IMR-90 (cell line): ENCODE measurements around the gene GPR142. TPM values are rescaled to one million over a fixed set of nuclear protein-coding genes. Genes with fewer than 3 reads are reported as not detected.

ENCODE experiments used
- ATAC-seq: fragments of 200-7000 bp; cut with Tn5 transposase; 2 replicates; pipeline ENCODE4 v1.9.1; 2020; ENCODE audit warnings: low read depth, mild to moderate bottlenecking, moderate library complexity
- BruUV-seq: library from RNA; stranded (reverse); fragments of 400-500 nt; replicated peaks from 2 replicates; lab custom pipeline; 2021; lab: Mats Ljungman, UMichigan
- CTCF ChIA-PET: fragments of 300-600 bp; formaldehyde crosslinking; extraction: SDS; loops from one replicate; lab custom pipeline; 2021; ENCODE audit warnings: antibody characterized with exemption; lab: Yijun Ruan, JAX
- POLR2A ChIA-PET: fragments of 300-600 bp; sonication (Branson Sonifier 250); formaldehyde crosslinking; loops from one replicate; lab custom pipeline; 2022; ENCODE audit warnings: antibody characterized with exemption; ENCODE audit not compliant: unreplicated experiment; lab: Charles Lee
- DNase-seq: peaks from one replicate; pipeline ENCODE4 v3.0.0; 2013
- H2AFZ ChIP-seq: replicated peaks from 2 replicates; pipeline ENCODE3; 2013; ENCODE audit warnings: low read length, mild to moderate bottlenecking; ENCODE audit not compliant: poor library complexity
- H2AK5ac ChIP-seq: 2 replicates; pipeline ENCODE4 v1.6.1; 2013; ENCODE audit warnings: low read depth, low read length, inconsistent platforms
- H2AK9ac ChIP-seq: replicated peaks from 2 replicates; pipeline ENCODE3; 2013; ENCODE audit warnings: mild to moderate bottlenecking, low read depth, low read length, moderate library complexity; ENCODE audit not compliant: poor library complexity
- H2BK120ac ChIP-seq: 2 replicates; pipeline ENCODE4 v1.6.1; 2013; ENCODE audit warnings: low read depth, low read length, inconsistent platforms
- H2BK15ac ChIP-seq: 3 replicates; pipeline ENCODE4 v1.6.1; 2013; ENCODE audit warnings: low read depth, low read length, inconsistent platforms
- H2BK20ac ChIP-seq: 2 replicates; pipeline ENCODE4 v1.6.1; 2013; ENCODE audit warnings: low read depth, mild to moderate bottlenecking, inconsistent platforms, low read length, moderate library complexity
- H2BK5ac ChIP-seq: 2 replicates; pipeline ENCODE4 v1.6.1; 2013; ENCODE audit warnings: mild to moderate bottlenecking, low read depth, low read length, inconsistent platforms; ENCODE audit not compliant: poor library complexity, severe bottlenecking
- H3K14ac ChIP-seq: replicated peaks from 2 replicates; pipeline ENCODE4 v1.6.1; 2013; ENCODE audit warnings: low read depth, low read length, inconsistent platforms
- H3K18ac ChIP-seq: 2 replicates; pipeline ENCODE4 v1.6.1; 2013; ENCODE audit warnings: low read depth, low read length, control low read depth
- H3K23ac ChIP-seq: 2 replicates; pipeline ENCODE4 v1.6.1; 2013; ENCODE audit warnings: low read depth, low read length, inconsistent platforms
- H3K27ac ChIP-seq: 2 replicates; pipeline ENCODE4 v1.5.1; 2013; ENCODE audit warnings: mild to moderate bottlenecking, control low read depth, low read length; ENCODE audit not compliant: insufficient read depth
- H3K27me3 ChIP-seq: 2 replicates; pipeline ENCODE4 v1.6.1; 2013; ENCODE audit warnings: low read length; ENCODE audit not compliant: control insufficient read depth, insufficient read depth
- H3K36me3 ChIP-seq: 2 replicates; pipeline ENCODE4 v1.6.1; 2013; ENCODE audit warnings: low read length, mixed read lengths; ENCODE audit not compliant: control insufficient read depth, insufficient read depth
- H3K4ac ChIP-seq: 2 replicates; pipeline ENCODE4 v1.6.1; 2013; ENCODE audit warnings: low read depth, low read length, inconsistent platforms
- H3K4me1 ChIP-seq: 2 replicates; pipeline ENCODE4 v1.6.1; 2013; ENCODE audit warnings: low read length, mixed read lengths; ENCODE audit not compliant: control insufficient read depth, insufficient read depth
- H3K4me2 ChIP-seq: 2 replicates; pipeline ENCODE4 v1.6.1; 2013; ENCODE audit warnings: low read depth, mild to moderate bottlenecking, control low read depth, low read length, moderate library complexity
- H3K4me3 ChIP-seq: 2 replicates; pipeline ENCODE4 v1.5.1; 2013; ENCODE audit warnings: low read depth, mild to moderate bottlenecking, control low read depth, low read length, moderate library complexity; ENCODE audit not compliant: insufficient read depth
- H3K56ac ChIP-seq: 2 replicates; pipeline ENCODE4 v1.6.1; 2013; ENCODE audit warnings: low read length, inconsistent platforms; ENCODE audit not compliant: insufficient read depth; ENCODE audit errors: extremely low read depth
- H3K79me1 ChIP-seq, 2 experiments: 2 replicates each; pipeline ENCODE4 v1.6.1; 2013; ENCODE audit warnings: low read length in 2 of 2, inconsistent platforms in 1 of 2, low read depth in 1 of 2
- H3K9ac ChIP-seq: 2 replicates; pipeline ENCODE4 v1.6.1; 2013; ENCODE audit warnings: low read depth, low read length, control low read depth
- H3K9me1 ChIP-seq: 2 replicates; pipeline ENCODE4 v1.6.1; 2013; ENCODE audit warnings: low read length, inconsistent platforms; ENCODE audit not compliant: insufficient read depth
- H3K9me3 ChIP-seq: 2 replicates; pipeline ENCODE4 v1.6.1; 2013; ENCODE audit warnings: low read length; ENCODE audit not compliant: control insufficient read depth, insufficient read depth
- H4K20me1 ChIP-seq: 2 replicates; pipeline ENCODE4 v1.6.1; 2013; ENCODE audit warnings: low read length, inconsistent platforms; ENCODE audit not compliant: insufficient read depth
- H4K5ac ChIP-seq: 2 replicates; pipeline ENCODE4 v1.6.1; 2013; ENCODE audit warnings: mild to moderate bottlenecking, low read depth, low read length, control low read depth
- H4K8ac ChIP-seq, 2 experiments: 2 replicates each; pipeline ENCODE4 v1.6.1; 2013; ENCODE audit warnings: low read depth in 2 of 2, low read length in 2 of 2, control low read depth in 1 of 2, inconsistent platforms in 1 of 2
- H4K91ac ChIP-seq: 2 replicates; pipeline ENCODE4 v1.6.1; 2013; ENCODE audit warnings: low read depth, low read length, inconsistent platforms; ENCODE audit not compliant: insufficient read depth
- MAZ ChIP-seq: IDR thresholded peaks from 2 replicates; pipeline ENCODE4 v1.6.1; 2012; ENCODE audit warnings: low read depth, mild to moderate bottlenecking, low read length, improper control_type of control experiment, moderate library complexity, borderline replicate concordance
- WGBS, 2 experiments: methylation state at CpG; one replicate each; pipeline versions ENCODE4 v1.1.5 to v1.1.7; 2013; ENCODE audit warnings: missing lambda C conversion rate in 2 of 2; ENCODE audit not compliant: insufficient read length in 1 of 2; ENCODE audit errors: extremely low coverage in 2 of 2; 5-methylcytosine and 5-hydroxymethylcytosine counted together
- dilution Hi-C: fragments of 300-500 bp; cut with HindIII; formaldehyde crosslinking; loops from one replicate; pipeline ENCODE4 v1.14.3; 2018; ENCODE audit warnings: low sequenced_read_pairs; ENCODE audit not compliant: unreplicated experiment
- in situ Hi-C: fragments of 300-500 bp; cut with MboI; formaldehyde crosslinking; loops from 3 replicates; pipeline ENCODE4 v1.14.3; 2019; ENCODE audit warnings: low sequenced_read_pairs, inconsistent platforms, mixed read lengths
- intact Hi-C: fragments of 100-400 bp; cut with micrococcal nuclease; formaldehyde crosslinking; loops from 2 replicates; pipeline ENCODE4 v1.10.0; 2022
- polyA plus RNA-seq, 3 experiments: library from polyadenylated mRNA; depleted of rRNA; stranded (reverse); fragments of >200 nt; gene quantifications; 2 replicates each; pipeline ENCODE4 v1.2.3, GENCODE V29; 2012; ENCODE audit warnings: low replicate concordance in 1 of 3
- total RNA-seq: library from RNA; depleted of rRNA; stranded (reverse); fragments of >200 nt; gene quantifications from 2 replicates; pipeline ENCODE4 v1.2.3, GENCODE V29; 2012

Gene GPR142
- total and polyA plus RNA-seq, 2 of the 4 experiments (the other 2 are of a cell fraction), result not detected

DNA sequence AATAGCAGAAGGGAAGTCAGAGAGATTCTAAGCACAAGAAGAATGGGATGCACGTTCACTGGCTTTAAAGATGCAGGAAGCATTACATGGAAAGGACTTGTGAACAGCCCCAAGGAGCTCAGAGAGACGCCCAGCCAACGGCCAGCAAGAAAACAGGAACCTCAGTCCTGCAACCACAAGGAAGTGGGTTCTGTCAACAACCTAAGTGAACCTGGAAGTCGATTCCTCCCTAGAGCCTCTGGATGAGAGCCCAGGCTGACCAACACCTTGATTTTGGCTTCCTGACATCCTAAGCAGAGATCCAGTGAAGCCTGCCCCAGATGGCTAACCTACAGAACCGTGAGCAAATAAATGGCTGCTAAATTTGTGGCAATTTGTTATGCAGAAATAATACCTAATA is 24.5 kb downstream of the GPR142 start:
- WGBS, 2 experiments, result no CpG with 5 or more reads among the region's 5 CpGs
- Histone ChIP-seq H2AK5ac (no peak overlapping the region), H3K56ac (no peak overlapping the region), H2BK20ac (no peak overlapping the region), H4K20me1 (no peaks in the 10 kb centered on the region), H3K14ac (no peak overlapping the region), H2BK15ac (no peak overlapping the region), H4K8ac (no peak overlapping the region), H3K4me3 (no peak overlapping the region), H3K27ac (no peak overlapping the region), H2AK9ac (no peak overlapping the region), H2BK120ac (no peak overlapping the region), H3K4ac (no peak overlapping the region), H3K18ac (no peak overlapping the region), H2BK5ac (no peak overlapping the region), H3K4me1 (no peaks in the 10 kb centered on the region), H3K79me1 (no peaks in the 10 kb centered on the region), H3K9ac (no peak overlapping the region), H3K23ac (no peak overlapping the region), H4K91ac (no peak overlapping the region), H4K5ac (no peak overlapping the region), H3K27me3 (no peaks in the 10 kb centered on the region), H3K4me2 (no peak overlapping the region), H3K9me3 (peaks cover 19% of the 10 kb centered on the region), H3K9me1 (no peaks in the 10 kb centered on the region), H2AFZ (no peak overlapping the region), H3K36me3 (no peaks in the 10 kb centered on the region)
- dilution Hi-C loops (no loop called here), in situ Hi-C loops (no loop called here), intact Hi-C loops (no loop called here)
- TF ChIP-seq MAZ, result no peak
- DNase-seq (no peak), ATAC-seq (no peak)
- CTCF ChIA-PET, result no interaction called here
- POLR2A ChIA-PET, result no interaction called here
- no TSS peak for BruUV-seq
